T follicular helper cell (primary cell): Measurements from ENCODE around the gene FAM228A.

Experiments
- DNase-seq: peaks from one replicate; pipeline ENCODE4 v3.0.0-alpha.2; 2020; ENCODE audit warnings: low read depth

The FAM228A gene

DNA sequence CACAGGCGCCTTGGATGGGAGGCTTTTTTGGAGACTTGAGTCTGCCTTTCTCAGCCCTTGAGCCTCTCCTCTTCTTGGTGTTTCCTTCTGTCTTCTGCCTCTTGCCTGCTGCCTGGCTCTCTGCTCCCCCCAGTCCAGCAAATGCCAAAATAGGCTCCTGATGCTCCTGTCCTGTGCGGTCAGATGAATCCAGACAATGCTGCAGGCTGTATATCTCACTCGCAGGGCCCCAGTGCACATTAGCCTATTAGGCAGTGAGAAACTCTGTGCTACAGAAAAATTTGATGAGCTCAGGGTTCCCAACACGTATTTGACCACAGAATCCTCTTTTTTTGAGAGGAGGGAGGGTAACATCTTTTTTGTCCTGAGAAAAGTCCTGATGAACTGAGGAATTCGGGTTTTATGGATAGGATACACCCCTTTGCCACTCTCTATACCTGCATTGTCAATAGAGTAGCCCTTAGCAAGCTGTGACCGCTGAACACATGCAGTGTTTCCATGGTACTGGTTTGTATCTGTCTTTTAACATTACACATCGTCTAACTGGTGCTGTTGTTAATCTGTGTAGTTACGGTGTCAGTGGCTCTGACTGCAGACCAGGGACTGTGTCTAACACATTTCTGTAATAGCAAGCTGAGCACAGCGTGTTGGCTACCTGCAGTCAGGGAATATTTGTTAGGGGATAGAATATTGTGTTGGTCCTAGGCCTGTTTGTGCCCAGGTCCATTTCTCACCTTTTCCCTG lies 50.8 kb downstream of the FAM228A start:
- no peak for DNase-seq

DNA sequence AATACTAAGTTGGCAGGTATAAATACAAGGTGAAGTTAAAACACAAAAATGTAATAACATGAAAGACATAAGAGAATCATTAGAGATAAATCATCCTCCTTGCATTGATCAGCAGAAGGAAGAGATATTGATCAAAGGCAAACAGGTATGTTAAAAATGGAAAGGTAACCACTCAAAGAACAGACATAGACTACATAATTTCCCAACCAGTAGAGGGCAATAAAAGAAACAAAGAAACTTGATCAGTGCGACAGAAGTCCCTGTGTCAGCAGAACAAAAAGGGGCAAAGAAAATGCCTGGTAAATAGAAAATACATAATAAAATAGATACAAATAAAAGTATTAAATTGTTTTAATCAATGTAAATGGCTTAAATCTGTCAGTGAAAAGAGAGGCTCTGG lies 53.6 kb downstream of the FAM228A start:
- DNase-seq = no peak

DNA sequence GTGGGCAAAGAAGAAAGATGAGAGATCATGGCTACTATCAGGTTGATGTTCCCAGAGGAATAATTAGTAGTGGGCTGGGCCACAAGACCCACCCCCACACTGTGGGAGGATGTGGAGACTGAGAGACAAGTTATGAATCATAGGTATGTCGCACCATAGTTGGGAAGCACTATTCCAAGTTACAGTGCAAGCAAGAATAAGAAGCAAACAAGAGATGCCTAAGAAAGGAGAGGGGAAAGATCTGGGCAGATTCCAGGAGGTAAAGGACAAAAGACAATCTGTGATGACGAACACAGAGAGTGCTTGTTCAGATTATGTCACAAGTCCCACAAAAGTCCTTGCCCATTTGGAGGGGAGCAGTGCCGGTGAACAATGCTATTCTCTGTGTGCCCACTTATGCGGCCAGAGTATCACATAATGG lies 56.6 kb downstream of the FAM228A start:
- DNase-seq = no peak

DNA sequence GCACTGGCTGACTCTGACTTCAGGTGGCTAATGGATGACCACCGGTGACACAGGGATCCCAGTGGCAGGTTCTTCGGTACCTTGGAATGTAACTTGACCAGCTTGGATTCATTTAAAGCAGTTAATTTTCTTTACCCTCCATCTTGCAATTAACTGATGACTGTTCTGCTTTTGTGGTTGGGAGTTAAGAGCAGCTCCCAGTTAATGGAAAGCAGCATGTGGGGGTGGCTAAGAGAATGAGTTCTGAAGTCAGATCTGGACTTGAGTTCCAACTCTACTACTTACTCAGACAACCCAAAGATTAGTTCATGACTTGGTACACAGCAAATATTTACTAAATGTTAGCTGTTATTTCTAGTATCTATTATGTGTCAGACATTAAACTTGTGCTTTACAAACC lies 58.5 kb downstream of the FAM228A start:
- DNase-seq = no peak

DNA sequence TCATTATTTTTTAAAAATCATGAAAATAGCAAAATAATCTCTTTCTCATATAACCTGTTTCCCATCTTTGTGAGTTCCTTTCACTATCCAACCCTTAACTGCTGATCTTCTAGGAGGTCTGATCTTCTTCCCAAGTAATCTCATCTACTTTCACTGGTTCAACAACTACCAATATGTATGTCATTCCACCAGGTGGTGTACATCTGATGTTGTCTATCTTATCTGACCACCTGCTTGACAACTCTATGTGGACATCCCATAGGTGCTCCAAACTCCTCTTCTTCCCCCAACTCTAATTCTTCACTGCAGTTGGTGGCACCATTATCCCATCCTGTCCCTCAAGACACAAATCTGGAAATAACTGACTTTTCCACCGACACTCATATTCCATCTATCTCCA lies 62.5 kb downstream of the FAM228A start:
- no peak for DNase-seq

DNA sequence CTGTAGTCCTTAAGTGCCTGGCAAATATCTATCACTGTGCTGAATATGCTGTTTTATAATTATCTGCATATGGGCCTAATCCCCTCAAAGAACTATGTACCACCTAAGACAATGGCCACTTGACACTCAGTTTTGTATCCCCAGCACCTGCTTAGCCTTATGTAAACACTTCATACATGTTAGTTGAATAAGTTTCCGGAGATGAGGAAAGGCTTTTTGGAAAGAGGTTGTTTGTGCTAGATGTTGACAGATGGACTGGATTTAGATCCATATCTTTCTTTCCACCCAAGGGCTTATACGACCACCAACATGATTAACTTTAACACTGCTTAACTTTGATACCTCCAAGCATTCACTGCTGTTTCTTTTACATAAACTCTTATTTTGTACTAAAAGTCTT lies 63.3 kb downstream of the FAM228A start:
- DNase-seq = no peak

DNA sequence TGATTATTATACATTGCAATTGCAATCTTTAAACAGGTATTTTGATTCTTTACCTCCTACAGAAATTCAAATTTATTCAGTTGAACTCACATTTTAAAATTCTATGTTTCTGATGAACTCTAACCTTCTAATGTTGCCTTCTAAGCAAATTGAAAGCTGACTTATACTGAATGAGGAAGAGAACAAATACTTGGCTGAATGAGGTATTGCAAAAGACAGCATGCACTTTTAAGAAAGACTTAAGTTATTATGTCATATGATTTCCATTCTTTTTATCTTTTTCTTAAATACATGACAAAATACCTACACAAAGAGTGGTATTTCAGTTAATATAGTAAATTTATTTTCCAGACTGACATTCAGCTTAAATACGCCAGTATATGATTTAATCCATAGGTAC lies 64.7 kb downstream of the FAM228A start:
- no peak for DNase-seq
